ENCODE data around the gene AQP3. TPM values are rescaled to one million over a fixed set of nuclear protein-coding genes. Genes with fewer than 3 reads are reported as not detected.

AQP3 gene
- total and polyA plus RNA-seq, 2 experiments from 2014 or later, result 6.8 to 7.2 TPM

GRCh38 chr9:33476503-33476902, 29.1 kb upstream of the AQP3 start:
- no peak for DNase-seq (ENCODE audit: low read depth in 1 of 2, low spot score in 1 of 2)
- peaks cover 3% of the 10 kb centered on the region for H3K4me1 ChIP-seq (ENCODE audit: low read depth)
- TF ChIP-seq, protein P1, sequence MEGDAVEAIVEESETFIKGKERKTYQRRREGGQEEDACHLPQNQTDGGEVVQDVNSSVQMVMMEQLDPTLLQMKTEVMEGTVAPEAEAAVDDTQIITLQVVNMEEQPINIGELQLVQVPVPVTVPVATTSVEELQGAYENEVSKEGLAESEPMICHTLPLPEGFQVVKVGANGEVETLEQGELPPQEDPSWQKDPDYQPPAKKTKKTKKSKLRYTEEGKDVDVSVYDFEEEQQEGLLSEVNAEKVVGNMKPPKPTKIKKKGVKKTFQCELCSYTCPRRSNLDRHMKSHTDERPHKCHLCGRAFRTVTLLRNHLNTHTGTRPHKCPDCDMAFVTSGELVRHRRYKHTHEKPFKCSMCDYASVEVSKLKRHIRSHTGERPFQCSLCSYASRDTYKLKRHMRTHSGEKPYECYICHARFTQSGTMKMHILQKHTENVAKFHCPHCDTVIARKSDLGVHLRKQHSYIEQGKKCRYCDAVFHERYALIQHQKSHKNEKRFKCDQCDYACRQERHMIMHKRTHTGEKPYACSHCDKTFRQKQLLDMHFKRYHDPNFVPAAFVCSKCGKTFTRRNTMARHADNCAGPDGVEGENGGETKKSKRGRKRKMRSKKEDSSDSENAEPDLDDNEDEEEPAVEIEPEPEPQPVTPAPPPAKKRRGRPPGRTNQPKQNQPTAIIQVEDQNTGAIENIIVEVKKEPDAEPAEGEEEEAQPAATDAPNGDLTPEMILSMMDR (IDR thresholded peaks at IDR 0.05; ENCODE audit: low read depth, low read length), result no peak
- no peak overlapping the region for H3K27ac ChIP-seq
- no peak overlapping the region for H3K4me3 ChIP-seq
- no peaks in the 10 kb centered on the region for H3K9me3 ChIP-seq (ENCODE audit: low read depth)
- no peaks in the 10 kb centered on the region for H3K27me3 ChIP-seq
- peaks cover 4% of the 10 kb centered on the region for H3K36me3 ChIP-seq

- Histone ChIP-seq H3K36me3 (peaks cover 9% of the 10 kb centered on the region), H3K27me3 (no peaks in the 10 kb centered on the region), H3K9me3 (ENCODE audit: low read depth) (no peaks in the 10 kb centered on the region), H3K4me1 (ENCODE audit: low read depth) (peaks cover 3% of the 10 kb centered on the region), H3K4me3 (no peak overlapping the region), H3K27ac (no peak overlapping the region)
- no peak for DNase-seq (ENCODE audit: low read depth in 1 of 2, low spot score in 1 of 2)
- TF ChIP-seq, protein P1 (IDR thresholded peaks at IDR 0.05; ENCODE audit: low read depth, low read length), result no peak
These were observed 28.0 kb upstream of the AQP3 start for GRCh38 chr9:33475357-33475756.

DNA sequence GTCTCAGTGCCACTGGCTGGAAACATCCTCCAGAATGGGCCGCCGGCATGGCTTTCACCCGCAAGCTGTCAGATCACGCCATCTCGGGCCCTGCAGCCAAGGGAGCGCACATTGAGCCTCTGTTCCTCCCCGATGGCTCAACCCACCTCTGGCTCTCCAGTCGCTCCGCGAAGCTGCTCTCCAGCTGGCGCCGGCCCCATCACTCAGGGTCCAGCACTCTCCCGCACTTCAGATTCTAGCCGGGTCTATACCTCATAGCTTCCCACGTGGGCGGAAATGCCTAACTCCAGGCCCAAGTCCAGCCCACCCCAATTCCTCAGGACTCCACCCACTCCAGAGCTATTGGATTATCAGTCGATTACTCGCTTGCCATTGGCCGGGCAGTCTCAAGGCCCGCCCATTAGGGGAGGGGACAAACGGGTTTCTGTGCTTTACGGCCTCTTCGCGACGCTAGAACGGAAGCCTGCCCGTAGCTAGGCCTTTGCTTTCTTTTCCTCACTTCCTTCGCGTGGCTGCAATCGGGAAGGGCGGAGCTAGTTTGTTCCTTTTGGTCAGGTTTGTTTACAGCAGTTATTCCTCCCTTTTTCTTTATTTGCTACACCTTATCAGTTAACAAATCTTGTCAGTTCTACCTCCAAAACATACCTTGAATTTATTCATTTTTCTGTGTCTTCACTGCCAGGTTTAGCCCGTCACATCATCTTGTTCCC, 26.4 kb upstream of the AQP3 start, which contains the start of gene NOL6:
NOL6 (minus strand) TSS at position 282 of the 710 bp plus-strand sequence; CDS start at position 200, 82 bp downstream.
- peak within 1 kb of the TSS; percentile 53 for H3K27ac ChIP-seq
- peaks cover 3% of the 10 kb centered on the region for H3K4me1 ChIP-seq (ENCODE audit: low read depth)
- peak; percentile 99 to 100 for DNase-seq (ENCODE audit: low read depth in 1 of 2, low spot score in 1 of 2)
- peaks cover 14% of the 10 kb centered on the region for H3K36me3 ChIP-seq
- no peaks in the 10 kb centered on the region for H3K27me3 ChIP-seq
- TF ChIP-seq, protein P1 (IDR thresholded peaks at IDR 0.05; ENCODE audit: low read depth, low read length), result no peak
- peak within 1 kb of the TSS; percentile 81 for H3K4me3 ChIP-seq
- no peaks in the 10 kb centered on the region for H3K9me3 ChIP-seq (ENCODE audit: low read depth)

DNA sequence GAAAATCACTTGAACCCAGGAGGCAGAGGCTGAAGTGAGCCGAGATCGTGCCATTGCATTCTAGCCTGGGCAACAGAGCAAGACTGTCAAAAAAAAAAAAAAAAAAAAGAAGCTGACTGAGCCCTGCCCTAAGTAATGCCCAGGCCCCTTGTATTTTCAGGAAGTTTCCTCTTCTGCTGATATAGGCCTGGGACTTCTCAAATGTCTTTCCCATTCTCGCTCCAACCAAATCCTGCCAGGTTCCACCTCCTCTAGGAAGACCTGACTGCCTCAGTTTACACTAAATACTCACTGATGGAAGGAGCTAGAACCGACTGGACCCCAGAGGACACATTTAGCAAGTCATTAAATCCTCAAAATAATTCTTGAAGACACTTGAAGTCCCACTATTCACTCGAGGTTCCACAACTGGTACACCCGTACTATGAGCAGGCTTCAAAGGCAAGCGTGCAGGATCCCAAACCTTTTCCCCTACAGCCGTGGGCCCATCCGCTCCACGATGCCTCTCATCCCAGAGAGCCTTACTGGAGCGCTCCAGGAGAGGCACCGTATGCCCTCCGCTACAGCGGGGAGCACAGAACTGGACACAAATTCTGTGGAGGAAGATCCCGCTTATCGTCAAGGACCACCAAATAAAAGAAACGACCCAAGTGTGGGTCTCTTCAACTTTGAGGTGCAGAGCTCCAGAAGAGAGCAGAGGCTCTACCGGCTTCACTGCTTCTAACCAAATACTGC, 25.7 kb upstream of the AQP3 start:
- DNase-seq (ENCODE audit: low read depth in 1 of 2, low spot score in 1 of 2), result no peak
- Histone ChIP-seq H3K9me3 (ENCODE audit: low read depth) (no peaks in the 10 kb centered on the region), H3K4me1 (ENCODE audit: low read depth) (peaks cover 3% of the 10 kb centered on the region), H3K36me3 (peaks cover 17% of the 10 kb centered on the region), H3K27me3 (no peaks in the 10 kb centered on the region), H3K4me3 (peak overlapping the region; percentile 81), H3K27ac (peak overlapping the region; percentile 53)
- TF ChIP-seq, protein P1 (IDR thresholded peaks at IDR 0.05; ENCODE audit: low read depth, low read length), result no peak

GRCh38 chr9:33472171-33472880, 24.9 kb upstream of the AQP3 start:
- Histone ChIP-seq H3K4me1 (ENCODE audit: low read depth) (peaks cover 3% of the 10 kb centered on the region), H3K27me3 (no peaks in the 10 kb centered on the region), H3K4me3 (peak overlapping the region; percentile 81), H3K36me3 (peaks cover 17% of the 10 kb centered on the region), H3K27ac (no peak overlapping the region), H3K9me3 (ENCODE audit: low read depth) (no peaks in the 10 kb centered on the region)
- TF ChIP-seq, protein P1 (IDR thresholded peaks at IDR 0.05; ENCODE audit: low read depth, low read length), result no peak
- no peak for DNase-seq (ENCODE audit: low read depth in 1 of 2, low spot score in 1 of 2)
